Measurements from ENCODE around the gene INIP.

The INIP gene
- total RNA-seq = 37.1 to 49.8 (median 44.8) reads per million in 4 experiments

GRCh38 chr9:112717661-112718331 is at the start of gene INIP:
TSS of gene INIP (minus strand) at chr9:112718117. CDS start at chr9:112716485, 1,632 bp downstream.
- DNase-seq = peak; percentile 95

- DNase-seq = no peak
Observed at GRCh38 chr9:112765281-112765680, 47.4 kb upstream of the INIP start.

- DNase-seq = no peak
Observed at GRCh38 chr9:112764837-112765236, 46.9 kb upstream of the INIP start.

GRCh38 chr9:112764344-112764743 is 46.4 kb upstream of the INIP start:
- DNase-seq = no peak

- DNase-seq = no peak
Observed at GRCh38 chr9:112762726-112763518, 45.0 kb upstream of the INIP start.

GRCh38 chr9:112761912-112762655 is 44.2 kb upstream of the INIP start:
- DNase-seq = no peak

- DNase-seq = no peak
Observed at GRCh38 chr9:112760821-112761220, 42.9 kb upstream of the INIP start.

- DNase-seq = no peak
Observed at GRCh38 chr9:112757940-112758339, 40.0 kb upstream of the INIP start.

GRCh38 chr9:112757282-112757883 is 39.5 kb upstream of the INIP start:
- DNase-seq = no peak

GRCh38 chr9:112755675-112756074 is 37.8 kb upstream of the INIP start:
- no peak for DNase-seq

GRCh38 chr9:112755016-112755427 is 37.1 kb upstream of the INIP start:
- no peak for DNase-seq

GRCh38 chr9:112754578-112754977 is 36.7 kb upstream of the INIP start:
- no peak for DNase-seq

- no peak for DNase-seq
Observed at GRCh38 chr9:112753725-112754124, 35.8 kb upstream of the INIP start.

GRCh38 chr9:112752334-112753125 is 34.6 kb upstream of the INIP start:
- DNase-seq = no peak

- no peak for DNase-seq
Observed at GRCh38 chr9:112751056-112751795, 33.3 kb upstream of the INIP start.

- DNase-seq = no peak
Observed at GRCh38 chr9:112750764-112751055, 32.8 kb upstream of the INIP start.

GRCh38 chr9:112750016-112750763 is 32.3 kb upstream of the INIP start, which contains the start of gene SNX30:
TSS of gene SNX30 (plus strand) at chr9:112750760. CDS start at chr9:112751002, 242 bp downstream.
- DNase-seq = peak; percentile 62

GRCh38 chr9:112747094-112747493 is 29.2 kb upstream of the INIP start:
- no peak for DNase-seq

- DNase-seq = no peak
Observed at GRCh38 chr9:112744177-112744576, 26.3 kb upstream of the INIP start.

- no peak for DNase-seq
Observed at GRCh38 chr9:112743216-112743836, 25.4 kb upstream of the INIP start.

All from effector CD8-positive, alpha-beta T cell (primary cell).